Activated CD8-positive, alpha-beta memory T cell treated with anti-CD3 and anti-CD28 coated beads for 1 hour (primary cell): Measurements from ENCODE around the gene MRPS18C.
"Not testable (repeated sequence)": the region's sequence is repeated elsewhere in the genome, so short reads cannot be mapped to it uniquely, and the experiment has no call there.

Source experiments
- DNase-seq, 2 donors: peaks; one replicate each; pipeline ENCODE4 v3.0.0-alpha.2; 2020; ENCODE audit warnings: low read depth in 1 of 2; ENCODE audit errors: extremely low read depth in 1 of 2

The MRPS18C gene

DNA sequence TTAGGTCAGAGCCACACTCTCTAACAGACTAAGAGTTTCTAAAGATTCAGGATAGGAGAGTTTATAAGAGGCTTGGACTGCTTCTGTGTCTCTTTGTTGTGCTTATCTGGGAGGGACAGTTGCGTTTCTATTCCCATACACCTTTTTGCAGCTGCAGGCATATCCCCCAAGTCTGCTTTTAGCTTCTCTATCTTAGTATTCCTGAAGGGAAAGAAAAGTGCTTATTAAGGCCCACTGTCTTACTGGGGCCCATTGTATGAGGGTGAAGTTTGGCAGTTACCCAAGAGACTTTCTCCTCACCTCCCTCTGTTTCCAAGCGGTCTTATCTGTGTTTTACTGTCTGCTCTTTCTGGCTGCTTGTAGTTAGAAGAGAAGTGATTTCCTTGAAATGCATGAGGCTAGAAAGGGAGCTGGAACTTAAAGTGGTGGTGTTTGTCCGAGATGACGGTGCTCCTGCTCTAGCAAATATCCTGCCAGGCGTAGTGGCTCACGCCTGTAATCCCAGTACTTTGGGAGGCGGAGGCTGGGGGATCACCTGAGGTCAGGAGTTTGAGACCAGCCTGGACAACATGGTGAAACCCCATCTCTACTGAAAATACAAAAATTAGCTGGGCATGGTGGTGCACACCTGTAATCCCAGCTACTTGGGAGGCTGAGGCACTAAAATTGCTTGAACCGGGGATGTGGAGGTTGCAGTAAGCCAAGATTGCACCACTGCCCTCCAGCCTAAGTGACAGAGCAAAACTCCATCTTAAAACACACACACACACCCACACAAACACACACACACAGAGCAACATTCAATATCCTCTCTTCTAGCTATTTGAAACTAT is 40.4 kb downstream of the MRPS18C start:
- DNase-seq = not testable (repeated sequence)

DNA sequence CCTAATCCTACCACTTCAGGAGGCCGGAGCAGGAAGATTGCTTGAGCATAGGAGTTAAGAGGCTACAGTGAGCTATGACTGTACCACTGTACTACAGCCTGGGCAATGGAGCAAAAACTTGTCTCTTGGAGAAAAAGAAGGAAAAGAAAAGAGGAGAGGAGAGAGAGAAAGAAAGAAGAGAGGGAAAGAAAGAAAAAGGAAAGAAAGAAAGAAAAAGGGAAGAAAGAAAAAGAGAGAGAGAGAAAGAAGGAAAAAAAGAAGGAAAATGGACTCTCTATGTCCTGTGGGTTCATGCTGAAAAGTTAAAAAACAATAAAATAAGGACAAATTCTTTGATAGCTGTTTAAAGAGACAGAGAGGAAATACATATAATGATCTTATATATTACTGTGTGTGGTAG is 42.3 kb downstream of the MRPS18C start:
- DNase-seq = no peak

GRCh38 chr4:83501671-83502070 is 45.8 kb downstream of the MRPS18C start:
- DNase-seq = not testable (repeated sequence)

DNA sequence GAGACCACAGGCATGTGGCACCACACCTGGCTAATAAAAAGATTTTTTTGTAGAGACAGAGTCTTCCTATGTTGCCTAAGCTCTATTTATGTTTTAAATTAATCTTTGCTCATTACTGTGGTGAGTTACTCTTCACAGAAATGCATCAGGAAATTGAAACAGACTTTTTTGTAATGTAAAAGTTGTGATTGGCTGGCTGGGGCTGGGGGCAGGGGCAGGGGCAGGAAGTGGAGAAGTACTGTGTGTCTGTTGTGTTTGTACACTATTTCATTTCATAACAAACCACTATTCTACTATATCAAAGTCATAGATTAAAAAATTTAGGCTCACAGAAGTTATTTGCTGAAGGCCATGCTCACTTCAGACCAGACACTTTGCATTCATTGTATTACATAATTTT is 48.1 kb downstream of the MRPS18C start:
- DNase-seq = no peak

GRCh38 chr4:83504503-83504902 is 48.6 kb downstream of the MRPS18C start:
- DNase-seq = no peak

DNA sequence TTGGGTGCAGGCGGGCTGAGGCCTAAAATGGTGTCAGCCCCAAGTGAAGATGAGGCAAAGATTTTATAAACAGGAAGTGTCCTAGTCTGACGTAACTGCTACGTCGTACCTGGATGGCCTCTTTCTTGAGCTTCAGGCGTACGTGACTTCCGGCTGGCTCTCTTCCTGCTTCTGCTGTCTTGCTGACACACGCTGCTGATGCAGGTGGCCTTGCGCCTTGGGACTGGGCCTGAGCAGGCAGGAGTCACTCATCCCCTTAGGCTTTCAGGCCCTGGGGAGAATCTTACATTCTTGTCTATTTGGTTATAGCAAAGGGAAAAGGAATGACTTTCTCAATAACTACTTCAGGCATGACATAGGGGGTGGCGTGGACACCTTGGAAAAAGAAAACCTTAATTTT is 49.1 kb downstream of the MRPS18C start:
- DNase-seq = no peak

- peak; percentile 4 to 20 for DNase-seq
Observed at GRCh38 chr4:83509156-83509585, 53.3 kb downstream of the MRPS18C start.

- DNase-seq = no peak
Observed at GRCh38 chr4:83510442-83510841, 54.6 kb downstream of the MRPS18C start.
